T-cell (primary cell): ENCODE results near the gene DLX4. TPM values are rescaled to one million over a fixed set of nuclear protein-coding genes. Genes with fewer than 3 reads are reported as not detected.

Experiments
- ATAC-seq, 4 experiments: fragments of 200-7000 bp in 3 of 4; fragments of 150-1000 bp in 1 of 4; cut with Tn5 transposase; replicated peaks in 1 of 4; 1 replicate in 3 of 4; 2 replicates in 1 of 4; pipeline ENCODE4 v1.10.0; 2021; ENCODE audit warnings: moderate library complexity in 3 of 4, mild to moderate bottlenecking in 2 of 4, moderate number of reproducible peaks in 1 of 4
- CTCF ChIA-PET, 2 donors: fragments of 300-600 bp; sonication (Branson Sonifier 250); formaldehyde crosslinking; loops; one replicate each; lab custom pipeline; 2022; ENCODE audit warnings: antibody characterized with exemption in 2 of 2; lab: Charles Lee
- POLR2A ChIA-PET, 2 donors: fragments of 300-600 bp; sonication (Branson Sonifier 250); formaldehyde crosslinking; loops; one replicate each; lab custom pipeline; 2022; ENCODE audit warnings: antibody characterized with exemption in 2 of 2; lab: Charles Lee
- DNase-seq, 35 experiments: peaks; one replicate each; pipeline versions ENCODE4 v3.0.0 to v3.0.0-alpha.2; 2013 to 2023
- H3K27ac ChIP-seq: one replicate; pipeline ENCODE4 v1.5.1; 2013; ENCODE audit warnings: low read length
- H3K27me3 ChIP-seq, 2 experiments: replicated peaks in 1 of 2; 1 replicate in 1 of 2; 2 replicates in 1 of 2; pipeline versions ENCODE4 v1.6.1 to v1.7.0; 2013; ENCODE audit warnings: low read length in 1 of 2, mixed read lengths in 1 of 2; ENCODE audit not compliant: control insufficient read depth in 2 of 2, insufficient read depth in 2 of 2; ENCODE audit errors: extremely low read depth in 1 of 2
- H3K36me3 ChIP-seq, 2 donors: 1 replicate in 1 of 2; 2 replicates in 1 of 2; pipeline versions ENCODE4 v1.6.1 to v1.7.0; 2013; ENCODE audit warnings: low read length in 1 of 2; ENCODE audit not compliant: control insufficient read depth in 2 of 2, insufficient read depth in 1 of 2; ENCODE audit errors: extremely low read depth in 1 of 2
- H3K4me1 ChIP-seq, 2 experiments: 1 replicate in 1 of 2; 2 replicates in 1 of 2; pipeline versions ENCODE4 v1.6.1 to v1.7.0; 2013; ENCODE audit warnings: low read length in 2 of 2, mixed read lengths in 1 of 2; ENCODE audit not compliant: insufficient read depth in 2 of 2, control insufficient read depth in 1 of 2; ENCODE audit errors: extremely low read depth in 1 of 2
- H3K4me3 ChIP-seq, 2 donors: 1 replicate in 1 of 2; 2 replicates in 1 of 2; pipeline versions ENCODE4 v1.5.1 to v1.7.0; 2013; ENCODE audit warnings: mild to moderate bottlenecking in 2 of 2, low read length in 1 of 2, moderate library complexity in 1 of 2; ENCODE audit not compliant: control insufficient read depth in 1 of 2; ENCODE audit errors: extremely low read depth in 1 of 2
- H3K9me3 ChIP-seq: 2 replicates; pipeline ENCODE4 v1.7.0; 2013
- H3K27ac Mint-ChIP-seq, 2 donors: one replicate each; pipeline ENCODE4 v1.8.0; 2020 to 2021; ENCODE audit warnings: mild to moderate bottlenecking in 2 of 2, mixed read lengths in 2 of 2
- H3K27me3 Mint-ChIP-seq, 2 donors: one replicate each; pipeline ENCODE4 v1.8.0; 2021 to 2022; ENCODE audit warnings: mixed read lengths in 2 of 2
- H3K36me3 Mint-ChIP-seq: one replicate; pipeline ENCODE4 v1.8.0; 2021; ENCODE audit warnings: mixed read lengths
- H3K4me1 Mint-ChIP-seq, 3 donors: one replicate each; pipeline ENCODE4 v1.8.0; 2020 to 2022; ENCODE audit warnings: mixed read lengths in 3 of 3, mild to moderate bottlenecking in 1 of 3
- H3K4me3 Mint-ChIP-seq, 3 donors: one replicate each; pipeline ENCODE4 v1.8.0; 2020 to 2022; ENCODE audit warnings: mild to moderate bottlenecking in 3 of 3, mixed read lengths in 3 of 3, moderate library complexity in 3 of 3
- H3K9me3 Mint-ChIP-seq, 3 donors: one replicate each; pipeline ENCODE4 v1.8.0; 2020 to 2022; ENCODE audit warnings: mixed read lengths in 3 of 3
- WGBS: methylation state at CpG from one replicate; pipeline ENCODE4 v1.1.5; 2013; ENCODE audit warnings: missing lambda C conversion rate; ENCODE audit not compliant: insufficient coverage; 5-methylcytosine and 5-hydroxymethylcytosine counted together
- total RNA-seq, 35 experiments: library from RNA in 6 of 35; stranded (reverse) in 6 of 35; fragments of 120-200 nt in 1 of 35; gene quantifications; one replicate each; pipeline versions ENCODE4 v1.2.1 to v1.2.4 and lab custom pipeline; 2013 to 2026

Gene DLX4
- total RNA-seq, 5 donors from 2014 or later (not counting 1 experiment from before 2014, with no cell fraction given) = 0.30 to 1.2 (median 0.79) TPM

- peaks cover 58 to 83% of the 10 kb centered on the region in 2 donors for H3K27me3 Mint-ChIP-seq
- DNase-seq (peak in 1 of 35 experiments; percentile 19), ATAC-seq (no peak)
- Histone ChIP-seq H3K9me3 (no peaks in the 10 kb centered on the region), H3K36me3 (no peaks in the 10 kb centered on the region), H3K4me3 (peak overlapping the region; percentile 72 to 90), H3K27ac (no peak overlapping the region), H3K4me1 (peaks cover 4 to 49% of the 10 kb centered on the region in 2 experiments), H3K27me3 (peaks cover 15 to 89% of the 10 kb centered on the region in 2 experiments)
- H3K9me3 Mint-ChIP-seq = no peaks in the 10 kb centered on the region
- CTCF ChIA-PET = no interaction called here
- 48% methylated on average over 3 of the region's 18 CpGs for WGBS
- POLR2A ChIA-PET = no interaction called here
- H3K4me3 Mint-ChIP-seq = peak overlapping the region; percentile 81 to 88 (median 86)
- H3K27ac Mint-ChIP-seq = no peak overlapping the region
- H3K4me1 Mint-ChIP-seq = peaks cover 42 to 58% (median 47%) of the 10 kb centered on the region in 3 donors
- H3K36me3 Mint-ChIP-seq = no peaks in the 10 kb centered on the region
These were observed 902 bp downstream of the DLX4 start for GRCh38 chr17:49969795-49970389.

- 67% methylated on average over 1 of the region's 3 CpGs for WGBS
- POLR2A ChIA-PET = no interaction called here
- ATAC-seq = no peak
- no peaks in the 10 kb centered on the region for H3K9me3 ChIP-seq
- H3K4me1 ChIP-seq = peaks cover under 1 to 43% of the 10 kb centered on the region in 2 experiments
- no peaks in the 10 kb centered on the region for H3K36me3 Mint-ChIP-seq
- H3K4me3 Mint-ChIP-seq = peak overlapping the region; percentile 81 to 88 (median 86)
- no peak overlapping the region for H3K4me3 ChIP-seq
- H3K4me1 Mint-ChIP-seq = peaks cover 36 to 53% (median 42%) of the 10 kb centered on the region in 3 donors
- no peaks in the 10 kb centered on the region for H3K36me3 ChIP-seq
- H3K27me3 ChIP-seq = peaks cover 17 to 89% of the 10 kb centered on the region in 2 experiments
- no peaks in the 10 kb centered on the region for H3K9me3 Mint-ChIP-seq
- H3K27me3 Mint-ChIP-seq = peaks cover 53 to 84% of the 10 kb centered on the region in 2 donors
- DNase-seq = no peak
- no peak overlapping the region for H3K27ac ChIP-seq
- peak overlapping the region in 1 of 2 donors; percentile 75 for H3K27ac Mint-ChIP-seq
- CTCF ChIA-PET = interaction anchor here in 1 of 2 donors (0.6 kb wide), 1 partner anchor 94 kb away, joined by 4 read pairs; no protein-coding TSS in a partner anchor
These were observed 1.5 kb downstream of the DLX4 start for GRCh38 chr17:49970498-49970897.

GRCh38 chr17:49971199-49971847 is 2.3 kb downstream of the DLX4 start:
- Mint-ChIP-seq H3K9me3 (no peaks in the 10 kb centered on the region), H3K4me1 (peaks cover 28 to 46% (median 36%) of the 10 kb centered on the region in 3 donors), H3K27ac (no peak overlapping the region), H3K4me3 (peak overlapping the region; percentile 9 to 88 (median 29)), H3K36me3 (no peaks in the 10 kb centered on the region), H3K27me3 (peaks cover 50 to 81% of the 10 kb centered on the region in 2 donors)
- Histone ChIP-seq H3K9me3 (no peaks in the 10 kb centered on the region), H3K36me3 (no peaks in the 10 kb centered on the region), H3K4me3 (no peak overlapping the region), H3K27ac (no peak overlapping the region), H3K27me3 (peaks cover 15 to 89% of the 10 kb centered on the region in 2 experiments), H3K4me1 (peaks cover 0 to 43% of the 10 kb centered on the region in 2 experiments)
- ATAC-seq = no peak
- CTCF ChIA-PET = interaction anchor here in 1 of 2 donors (0.6 kb wide), 1 partner anchor 94 kb away, joined by 4 read pairs; no protein-coding TSS in a partner anchor
- 12% methylated on average over 31 of the region's 35 CpGs for WGBS
- no peak for DNase-seq
- POLR2A ChIA-PET = no interaction called here

- ChIA-PET POLR2A (no interaction called here), CTCF (interaction anchor here in 1 of 2 donors (1.2 kb wide), 1 partner anchor 26 kb away, joined by 3 read pairs; no protein-coding TSS in a partner anchor)
- Histone ChIP-seq H3K36me3 (no peaks in the 10 kb centered on the region), H3K9me3 (no peaks in the 10 kb centered on the region), H3K27me3 (peaks cover 10 to 86% of the 10 kb centered on the region in 2 experiments), H3K4me1 (peaks cover 0 to 43% of the 10 kb centered on the region in 2 experiments), H3K27ac (no peak overlapping the region), H3K4me3 (peak overlapping the region in 1 of 2 donors; percentile 27)
- 8% methylated on average over 47 of the region's 55 CpGs for WGBS
- no peaks in the 10 kb centered on the region for H3K36me3 Mint-ChIP-seq
- H3K9me3 Mint-ChIP-seq = no peaks in the 10 kb centered on the region
- H3K27ac Mint-ChIP-seq = no peak overlapping the region
- H3K27me3 Mint-ChIP-seq = peaks cover 50 to 78% of the 10 kb centered on the region in 2 donors
- H3K4me1 Mint-ChIP-seq = peaks cover 28 to 46% (median 36%) of the 10 kb centered on the region in 3 donors
- DNase-seq = no peak
- ATAC-seq = no peak
- H3K4me3 Mint-ChIP-seq = peak overlapping the region in 2 of 3 donors; percentile 9 to 88
These were observed 3.0 kb downstream of the DLX4 start for GRCh38 chr17:49971848-49972485.

- 9% methylated on average over 55 of the region's 57 CpGs for WGBS
These were observed 3.7 kb downstream of the DLX4 start for GRCh38 chr17:49972486-49973270.

More at GRCh38 chr17:49972486-49973270, 3.7 kb downstream of the DLX4 start:
- DNase-seq (no peak), ATAC-seq (no peak)
- Histone ChIP-seq H3K27ac (no peak overlapping the region), H3K36me3 (no peaks in the 10 kb centered on the region), H3K27me3 (peaks cover 10 to 84% of the 10 kb centered on the region in 2 experiments), H3K4me1 (peaks cover 0 to 43% of the 10 kb centered on the region in 2 experiments), H3K4me3 (peak overlapping the region in 1 of 2 donors; percentile 10), H3K9me3 (no peaks in the 10 kb centered on the region)
- Mint-ChIP-seq H3K27ac (no peak overlapping the region), H3K36me3 (no peaks in the 10 kb centered on the region), H3K27me3 (peaks cover 44 to 75% of the 10 kb centered on the region in 2 donors), H3K9me3 (no peaks in the 10 kb centered on the region), H3K4me1 (peaks cover 28 to 45% (median 36%) of the 10 kb centered on the region in 3 donors), H3K4me3 (peak overlapping the region in 1 of 3 donors; percentile 88)
- CTCF ChIA-PET = interaction anchor here (0.5 to 1.2 kb wide), 2 partner anchors 25 to 28 kb away, joined by 3 read pairs; no protein-coding TSS in a partner anchor
- POLR2A ChIA-PET = interaction anchor here in 1 of 2 donors (0.6 kb wide), 1 partner anchor 230 kb away, joined by 4 read pairs; no protein-coding TSS in a partner anchor
